ENCODE measurements around the gene ZNF414. TPM values are rescaled to one million over a fixed set of nuclear protein-coding genes. Genes with fewer than 3 reads are reported as not detected.

Gene ZNF414
- polyA plus RNA-seq, 2 of the 4 experiments (the other 2 are of a cell fraction): 2.8 to 22.1 TPM

- WGBS (ENCODE audit: missing lambda C conversion rate): 23% methylated on average over 6 of the region's 57 CpGs
- peaks cover 4% of the 10 kb centered on the region; the same call in 1 of the 3 replicates for H3K4me1 ChIP-seq
- ChIA-PET POLR2A (interaction anchor here (0.6 to 2.7 kb wide), 4 partner anchors 13 to 219 kb away, joined by 5 to 39 read pairs (median 5); partner anchors contain the start of gene ZNF414), CTCF (interaction anchor here (0.8 to 3.3 kb wide), 4 partner anchors 8 to 60 kb away, joined by 3 to 17 read pairs (median 8); partner anchors contain the start of gene MYO1F)
- H3K27ac ChIP-seq: peak overlapping the region; percentile 76 to 92
- H3K9me3 ChIP-seq: no peaks in the 10 kb centered on the region
- H3K4me2 ChIP-seq: peak overlapping the region; percentile 97
- FAIRE-seq (no peak), ATAC-seq (peak; percentile 83 to 86), DNase-seq (ENCODE audit: low read depth in 1 of 2, low spot score in 1 of 2) (peak; percentile 67 to 86)
- TF ChIP-seq E2F6 (IDR thresholded peaks at IDR 0.05; ENCODE audit: borderline replicate concordance, low read depth): 0 out of 2 replicates have a peak, but pooled peaks have one; percentile 21
- TF ChIP-seq POLR2A (IDR thresholded peaks at IDR 0.05; ENCODE audit: low read length): peak; percentile 85
- TF ChIP-seq BCL3 (IDR thresholded peaks at IDR 0.05): peak; percentile 19; the same call in 1 of the 3 replicates
- 0 out of 5 replicates have a peak, but pooled peaks of 1 of the 2 experiments have one; percentile 26 for TF ChIP-seq JUN (IDR thresholded peaks at IDR 0.05)
- no peak for TF ChIP-seq USF2 (IDR thresholded peaks at IDR 0.05)
- peak overlapping the region; percentile 69 for H3K4me3 ChIP-seq
Measured at GRCh38 chr19:8526345-8527091, 12.6 kb upstream of the ZNF414 start.

- Histone ChIP-seq H3K27ac (peak overlapping the region; percentile 48 to 81), H3K4me3 (peak overlapping the region; percentile 25), H3K4me1 (peaks cover 4% of the 10 kb centered on the region; the same call in 1 of the 3 replicates), H3K4me2 (peak overlapping the region; percentile 64), H3K9me3 (no peaks in the 10 kb centered on the region)
- TF ChIP-seq USF2 (IDR thresholded peaks at IDR 0.05) (no peak), JUN (IDR thresholded peaks at IDR 0.05) (no peak), PBX3 (IDR thresholded peaks at IDR 0.05) (peak; percentile 39; the same call in 1 of the 2 replicates), HES2 (IDR thresholded peaks at IDR 0.05) (no peak), FOXS1 (CRISPR knock-in tag; IDR thresholded peaks at IDR 0.05) (no peak), KDM1A (IDR thresholded peaks at IDR 0.05; ENCODE audit: low read depth) (no peak), NPAS2 (CRISPR knock-in tag; IDR thresholded peaks at IDR 0.05; ENCODE audit: borderline replicate concordance) (no peak), JUNB (IDR thresholded peaks at IDR 0.05) (no peak), HDAC2 (IDR thresholded peaks at IDR 0.05) (no peak), POLR2A (IDR thresholded peaks at IDR 0.05; ENCODE audit: low read length) (peak; percentile 28), GATA3 (IDR thresholded peaks at IDR 0.05; ENCODE audit: borderline replicate concordance) (no peak), POLR2AphosphoS2 (conservative IDR thresholded peaks at IDR 0.05; ENCODE audit: low read length) (no peak), ZC3H11A (IDR thresholded peaks at IDR 0.05) (no peak), ZSCAN20 (CRISPR knock-in tag; IDR thresholded peaks at IDR 0.05) (no peak)
- no peak for FAIRE-seq
- ChIA-PET POLR2A (interaction anchor here (2.7 kb wide), 1 partner anchor 12 kb away, joined by 39 read pairs; the partner anchor contains the start of gene ZNF414), CTCF (interaction anchor here (1.1 to 3.3 kb wide), 4 partner anchors 9 to 55 kb away, joined by 4 to 17 read pairs (median 13); partner anchors contain the start of genes MYO1F and ZNF414)
- peak; percentile 83 to 84 for ATAC-seq
- DNase-seq (ENCODE audit: low read depth in 1 of 2, low spot score in 1 of 2): no peak
- 2% methylated on average over 15 of the region's 15 CpGs for WGBS (ENCODE audit: missing lambda C conversion rate)
Measured at GRCh38 chr19:8525401-8525684, 11.4 kb upstream of the ZNF414 start.

GRCh38 chr19:8519388-8519787 is 5.4 kb upstream of the ZNF414 start:
- POLR2A ChIA-PET: no interaction called here
- WGBS (ENCODE audit: missing lambda C conversion rate): 94% methylated on average over 6 of the region's 6 CpGs

More at GRCh38 chr19:8519388-8519787, 5.4 kb upstream of the ZNF414 start:
- peaks cover 3% of the 10 kb centered on the region; the same call in 1 of the 3 replicates for H3K4me1 ChIP-seq
- H3K9me3 ChIP-seq: no peaks in the 10 kb centered on the region
- CTCF ChIA-PET: interaction anchor here (0.6 to 4.9 kb wide), 4 partner anchors 13 to 61 kb away, joined by 3 to 21 read pairs (median 5); no protein-coding TSS in a partner anchor
- FAIRE-seq (no peak), ATAC-seq (no peak), DNase-seq (ENCODE audit: low read depth in 1 of 2, low spot score in 1 of 2) (no peak)
- no peak for TF ChIP-seq PBX3 (IDR thresholded peaks at IDR 0.05)
- TF ChIP-seq ESRRA (IDR thresholded peaks at IDR 0.05; ENCODE audit: borderline replicate concordance, low read length): no peak
- TF ChIP-seq RNF2 (IDR thresholded peaks at IDR 0.05; ENCODE audit: borderline replicate concordance, low read depth): no peak
- TF ChIP-seq HES2 (IDR thresholded peaks at IDR 0.05): no peak
- no peak for TF ChIP-seq SREBF2 (IDR thresholded peaks at IDR 0.05)
- no peak for TF ChIP-seq HEYL (CRISPR knock-in tag; IDR thresholded peaks at IDR 0.05)
- TF ChIP-seq ZNF302 (CRISPR knock-in tag; IDR thresholded peaks at IDR 0.05): no peak
- TF ChIP-seq PHF8 (IDR thresholded peaks at IDR 0.05; ENCODE audit: borderline replicate concordance, low read depth): no peak
- H3K4me3 ChIP-seq: no peak overlapping the region
- no peak overlapping the region for H3K27ac ChIP-seq
- no peak overlapping the region for H3K4me2 ChIP-seq

All from A549 (cell line).